ENCODE measurements around the gene VARS1. TPM values are rescaled to one million over a fixed set of nuclear protein-coding genes. Genes with fewer than 3 reads are reported as not detected.
A peak's percentile ranks its signal among the peaks of the same experiment; 100 is the strongest.

The VARS1 gene
- total RNA-seq, 2 experiments from 2014 or later = 150 to 153 TPM

DNA sequence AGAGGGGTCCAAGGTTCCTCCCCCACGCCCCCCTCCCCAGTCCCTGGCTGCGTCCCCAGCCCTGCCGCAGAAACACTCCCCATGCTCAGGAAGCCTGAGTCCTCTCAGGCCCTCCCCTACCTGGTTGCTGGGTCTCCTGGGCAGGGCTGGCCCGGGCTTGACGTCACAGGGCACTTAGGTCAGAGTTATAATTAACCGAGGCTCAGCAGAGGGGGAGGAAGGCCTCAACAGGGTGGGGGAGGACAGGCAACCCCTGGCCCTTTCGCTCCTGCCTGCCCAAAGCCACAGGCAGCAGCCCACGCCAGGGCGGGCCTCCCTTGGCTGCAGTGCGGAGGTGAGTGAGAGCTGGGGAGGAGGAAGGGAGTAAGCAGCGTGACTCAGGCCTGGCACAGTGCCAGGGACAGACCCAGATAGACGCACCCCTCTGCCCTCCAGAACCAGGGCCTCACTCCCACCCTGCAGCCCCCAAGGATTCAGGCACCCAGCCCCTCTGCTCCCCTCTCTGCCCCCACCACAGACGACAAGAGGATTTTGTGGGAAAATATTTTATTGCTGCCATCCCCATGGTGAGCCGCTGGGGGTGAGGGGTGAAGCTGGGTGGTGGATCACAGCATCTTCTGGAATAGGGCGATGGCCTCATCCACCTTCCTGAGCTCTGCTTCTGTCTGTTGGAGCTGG lies 18.4 kb downstream of the VARS1 start, which contains the start of gene VWA7:
VWA7 (minus strand) TSS at position 340 of the 678 bp plus-strand sequence. CDS start 549 bp downstream, outside the sequence.
- no peaks in the 10 kb centered on the region for H3K9me3 Mint-ChIP-seq
- ATAC-seq (peak; percentile 96), DNase-seq (peak; percentile 95)
- peaks cover 25% of the 10 kb centered on the region for H3K36me3 Mint-ChIP-seq (ENCODE audit: low read depth)
- TF ChIP-seq, protein P1, sequence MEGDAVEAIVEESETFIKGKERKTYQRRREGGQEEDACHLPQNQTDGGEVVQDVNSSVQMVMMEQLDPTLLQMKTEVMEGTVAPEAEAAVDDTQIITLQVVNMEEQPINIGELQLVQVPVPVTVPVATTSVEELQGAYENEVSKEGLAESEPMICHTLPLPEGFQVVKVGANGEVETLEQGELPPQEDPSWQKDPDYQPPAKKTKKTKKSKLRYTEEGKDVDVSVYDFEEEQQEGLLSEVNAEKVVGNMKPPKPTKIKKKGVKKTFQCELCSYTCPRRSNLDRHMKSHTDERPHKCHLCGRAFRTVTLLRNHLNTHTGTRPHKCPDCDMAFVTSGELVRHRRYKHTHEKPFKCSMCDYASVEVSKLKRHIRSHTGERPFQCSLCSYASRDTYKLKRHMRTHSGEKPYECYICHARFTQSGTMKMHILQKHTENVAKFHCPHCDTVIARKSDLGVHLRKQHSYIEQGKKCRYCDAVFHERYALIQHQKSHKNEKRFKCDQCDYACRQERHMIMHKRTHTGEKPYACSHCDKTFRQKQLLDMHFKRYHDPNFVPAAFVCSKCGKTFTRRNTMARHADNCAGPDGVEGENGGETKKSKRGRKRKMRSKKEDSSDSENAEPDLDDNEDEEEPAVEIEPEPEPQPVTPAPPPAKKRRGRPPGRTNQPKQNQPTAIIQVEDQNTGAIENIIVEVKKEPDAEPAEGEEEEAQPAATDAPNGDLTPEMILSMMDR (IDR thresholded peaks at IDR 0.05) = no peak
- POLR2A ChIA-PET = interaction anchor here (0.6 to 1.7 kb wide), 9 partner anchors 11 to 235 kb away, joined by 3 to 5 read pairs (median 3); partner anchors contain the start of genes DDX39B, LSM2, LTB and MSH5
- H3K4me3 Mint-ChIP-seq = peak within 1 kb of the TSS; percentile 15
- H3K27me3 Mint-ChIP-seq = no peaks in the 10 kb centered on the region
- CTCF ChIA-PET = interaction anchor here (0.7 to 5.5 kb wide), 4 partner anchors 8 to 37 kb away, joined by 3 to 34 read pairs (median 15); partner anchors contain the start of genes LSM2 and MSH5
- H3K4me1 Mint-ChIP-seq (ENCODE audit: low read depth) = peaks cover 36% of the 10 kb centered on the region
- intact Hi-C loops (cut with micrococcal nuclease) = no loop called here
- peak within 1 kb of the TSS; percentile 73 for H3K27ac Mint-ChIP-seq

DNA sequence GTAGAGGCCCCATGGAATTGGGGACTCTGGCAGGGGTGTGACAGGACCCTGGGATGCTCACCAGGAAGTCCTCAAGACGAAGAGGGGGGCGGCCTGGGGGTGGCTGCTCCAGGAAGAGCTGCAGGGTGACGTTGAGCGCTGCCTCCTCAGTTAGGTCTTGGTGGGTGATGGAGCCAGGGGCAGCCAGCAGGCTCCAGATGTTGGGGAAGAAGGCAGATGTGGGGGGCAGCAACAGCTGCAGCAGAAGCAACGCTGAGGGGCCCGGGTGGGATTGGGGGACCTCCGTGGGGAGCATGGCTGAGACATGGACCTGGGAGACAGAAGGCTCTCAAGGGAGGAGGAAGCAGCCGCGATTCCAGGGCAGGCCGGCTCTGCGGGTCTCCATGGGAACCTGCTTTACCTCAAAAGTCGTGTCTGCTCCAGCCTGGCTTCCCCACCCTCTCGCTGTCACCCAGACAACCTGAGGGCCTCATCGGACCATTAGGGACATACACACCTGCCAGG lies 19.0 kb downstream of the VARS1 start:
- intact Hi-C loops (cut with micrococcal nuclease) = no loop called here
- H3K27ac Mint-ChIP-seq = peak overlapping the region; percentile 73
- ATAC-seq = peak; percentile 21
- no peaks in the 10 kb centered on the region for H3K27me3 Mint-ChIP-seq
- no peaks in the 10 kb centered on the region for H3K9me3 Mint-ChIP-seq
- DNase-seq = no peak
- peak overlapping the region; percentile 7 for H3K4me3 Mint-ChIP-seq
- peaks cover 21% of the 10 kb centered on the region for H3K36me3 Mint-ChIP-seq (ENCODE audit: low read depth)
- ChIA-PET CTCF (interaction anchor here (5.5 kb wide), 1 partner anchor 14 kb away, joined by 34 read pairs; no protein-coding TSS in a partner anchor), POLR2A (interaction anchor here (1.6 to 1.7 kb wide), 2 partner anchors 11 to 194 kb away, joined by 3 to 5 read pairs; partner anchors contain the start of gene LTB)
- peaks cover 38% of the 10 kb centered on the region for H3K4me1 Mint-ChIP-seq (ENCODE audit: low read depth)
- TF ChIP-seq, protein P1 (IDR thresholded peaks at IDR 0.05) = no peak

DNA sequence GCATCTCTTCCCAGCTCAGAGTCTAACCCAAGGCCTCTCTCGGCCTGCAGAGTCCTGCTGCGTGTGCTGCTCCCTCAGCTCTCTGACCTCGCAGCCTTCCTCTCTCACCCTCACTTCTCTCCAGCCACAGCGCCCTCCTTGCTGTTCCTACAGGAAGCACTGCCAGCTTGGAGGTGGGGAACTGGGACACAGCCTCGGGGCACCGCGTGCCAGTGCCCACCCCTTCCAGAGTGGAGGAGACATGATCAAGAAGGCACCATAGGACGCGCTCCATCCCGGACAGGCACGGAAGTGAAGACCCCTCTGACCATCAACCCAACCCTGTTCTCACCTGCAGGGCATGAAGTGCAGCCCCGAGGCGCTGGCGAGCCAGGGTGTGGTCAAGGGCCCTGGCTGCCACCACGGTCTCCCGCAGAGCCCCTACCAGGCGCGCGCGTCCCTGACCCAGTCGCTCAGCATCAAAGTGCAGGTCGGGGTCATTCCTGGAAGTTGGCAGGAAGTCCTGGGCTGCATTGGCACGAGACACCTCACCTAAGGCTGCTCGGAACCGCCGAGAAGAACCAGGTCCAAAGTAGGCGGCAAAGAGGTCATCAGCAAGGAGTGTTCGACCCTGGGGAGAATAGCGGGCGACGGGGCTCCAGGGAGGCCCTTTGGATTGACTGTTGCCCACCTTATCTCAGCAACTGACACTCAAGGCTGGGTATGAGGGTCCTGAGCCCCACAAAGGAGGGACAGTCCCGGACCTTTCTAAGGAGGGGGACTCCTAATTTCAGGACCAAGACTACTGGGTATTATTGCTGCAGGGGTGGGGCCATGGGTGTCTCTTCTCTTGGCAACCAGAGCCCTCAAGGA lies 19.7 kb downstream of the VARS1 start:
- Mint-ChIP-seq H3K9me3 (no peaks in the 10 kb centered on the region), H3K36me3 (ENCODE audit: low read depth) (peaks cover 16% of the 10 kb centered on the region), H3K4me3 (peak overlapping the region; percentile 7), H3K27ac (peak overlapping the region; percentile 73), H3K4me1 (ENCODE audit: low read depth) (peaks cover 43% of the 10 kb centered on the region), H3K27me3 (no peaks in the 10 kb centered on the region)
- no peak for DNase-seq
- intact Hi-C loops (cut with micrococcal nuclease) = no loop called here
- POLR2A ChIA-PET = interaction anchor here (0.6 to 2.0 kb wide), 6 partner anchors 10 to 194 kb away, joined by 3 to 7 read pairs (median 3); partner anchors contain the start of gene LTB
- CTCF ChIA-PET = interaction anchor here (1.3 to 1.6 kb wide), 2 partner anchors 16 to 46 kb away, joined by 4 to 5 read pairs; partner anchors contain the start of gene DDAH2
- ATAC-seq = no peak
- TF ChIP-seq, protein P1 (IDR thresholded peaks at IDR 0.05) = no peak

DNA sequence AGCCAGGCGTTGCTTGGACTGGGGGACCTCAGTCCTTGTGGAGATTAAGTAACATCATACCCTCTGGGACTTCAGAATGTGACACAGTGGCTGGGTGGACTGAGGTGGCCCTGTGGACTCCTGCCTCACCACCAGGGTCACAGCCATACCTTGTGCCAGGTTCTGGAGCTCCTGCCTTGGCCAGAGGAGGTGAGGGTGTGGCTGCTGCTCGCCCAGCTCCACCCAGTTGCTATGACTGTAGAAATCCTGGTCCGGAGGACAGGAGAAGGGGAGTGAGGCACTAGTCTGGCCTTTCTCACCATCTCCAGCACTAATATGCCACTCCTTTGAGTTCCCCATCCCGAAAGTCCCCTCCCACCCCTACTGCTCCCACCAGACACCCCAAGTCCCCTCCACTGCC lies 20.4 kb downstream of the VARS1 start:
- POLR2A ChIA-PET = interaction anchor here (0.6 to 2.0 kb wide), 6 partner anchors 9 to 137 kb away, joined by 3 to 7 read pairs (median 3); partner anchors contain the start of gene CLIC1
- Mint-ChIP-seq H3K36me3 (ENCODE audit: low read depth) (peaks cover 11% of the 10 kb centered on the region), H3K9me3 (no peaks in the 10 kb centered on the region), H3K4me3 (no peak overlapping the region), H3K27me3 (no peaks in the 10 kb centered on the region), H3K27ac (no peak overlapping the region), H3K4me1 (ENCODE audit: low read depth) (peaks cover 43% of the 10 kb centered on the region)
- TF ChIP-seq, protein P1 (IDR thresholded peaks at IDR 0.05) = no peak
- intact Hi-C loops (cut with micrococcal nuclease) = no loop called here
- no peak for ATAC-seq
- no peak for DNase-seq
- CTCF ChIA-PET = interaction anchor here (0.7 to 1.6 kb wide), 3 partner anchors 16 to 45 kb away, joined by 3 to 5 read pairs (median 4); partner anchors contain the start of gene DDAH2
